K562 (cell line): ENCODE results near the gene RHOF. TPM values are rescaled to one million over a fixed set of nuclear protein-coding genes. Genes with fewer than 3 reads are reported as not detected.

Experiments
- ATAC-seq: fragments of 200-7000 bp; cut with Tn5 transposase; 3 replicates; pipeline ENCODE4 v1.9.1; 2020; ENCODE audit warnings: moderate library complexity
- BruUV-seq: library from RNA; stranded (reverse); fragments of 400-500 nt; replicated peaks from 2 replicates; lab custom pipeline; 2021; lab: Mats Ljungman, UMichigan
- CTCF ChIA-PET: fragments of 300-600 bp; formaldehyde crosslinking; extraction: SDS; loops from one replicate; lab custom pipeline; 2021; ENCODE audit warnings: low intra/inter-chr PET ratio; lab: Yijun Ruan, JAX
- POLR2A ChIA-PET: fragments of 300-600, 350-650 bp; sonication (Branson Sonifier 250); formaldehyde crosslinking; extraction: SDS; loops from one replicate; lab custom pipeline; 2021; ENCODE audit warnings: antibody characterized with exemption, inconsistent platforms; lab: Yijun Ruan, JAX
- DNase-seq, 4 experiments: peaks; one replicate each; pipeline versions ENCODE4 v3.0.0 to v3.0.0-alpha.2; 2011 to 2018; ENCODE audit warnings: low spot score in 3 of 4, mixed read lengths in 3 of 4; ENCODE audit errors: extremely low read depth in 1 of 4
- FAIRE-seq: peaks from 2 replicates; lab custom pipeline; 2011; peaks lifted over from hg19 to GRCh38; lab: Jason Lieb, UNC
- H2AFZ ChIP-seq: 2 replicates; pipeline ENCODE4 v1.6.0; 2011; ENCODE audit warnings: low read depth, low read length, control low read depth, inconsistent platforms
- H3K27ac ChIP-seq: fragments of 200-600 bp; 3 replicates; pipeline ENCODE4 v1.8.0; 2011; ENCODE audit warnings: low read depth, mild to moderate bottlenecking, control low read depth, inconsistent platforms, low read length, moderate library complexity, mixed read lengths; ENCODE audit errors: extremely low read depth
- H3K27me3 ChIP-seq, 2 experiments: fragments of 300-600 bp in 1 of 2; 2 replicates in 1 of 2; 3 replicates in 1 of 2; pipeline versions ENCODE4 v1.6.0 to v1.8.0; 2011; ENCODE audit warnings: inconsistent platforms in 2 of 2, low read length in 2 of 2, mild to moderate bottlenecking in 1 of 2, mixed read lengths in 1 of 2, moderate library complexity in 1 of 2; ENCODE audit not compliant: control insufficient read depth in 2 of 2, insufficient read depth in 2 of 2
- H3K36me3 ChIP-seq: fragments of 300-600 bp; 3 replicates; pipeline ENCODE4 v1.8.0; 2011; ENCODE audit warnings: mild to moderate bottlenecking, low read length, inconsistent platforms; ENCODE audit not compliant: control insufficient read depth, insufficient read depth
- H3K4me1 ChIP-seq, 2 experiments: fragments of 200-600 bp in 1 of 2; replicated peaks in 1 of 2; 2 replicates in 1 of 2; 3 replicates in 1 of 2; pipeline versions ENCODE4 v1.5.1 to v1.8.0; 2011; ENCODE audit warnings: inconsistent platforms in 2 of 2, low read length in 2 of 2, mild to moderate bottlenecking in 1 of 2, mixed read lengths in 1 of 2, moderate library complexity in 1 of 2; ENCODE audit not compliant: control insufficient read depth in 2 of 2, insufficient read depth in 2 of 2
- H3K4me2 ChIP-seq: 2 replicates; pipeline ENCODE4 v1.6.1; 2011; ENCODE audit warnings: low read length, control low read depth, inconsistent platforms, mixed read lengths; ENCODE audit not compliant: insufficient read depth
- H3K4me3 ChIP-seq: fragments of 200-600 bp; sonication (generic), shearing (Covaris generic); 2 replicates; pipeline ENCODE4 v1.5.1; 2016; ENCODE audit warnings: control low read depth, inconsistent platforms
- H3K79me2 ChIP-seq: fragments of 200-600 bp; 3 replicates; pipeline ENCODE4 v1.8.0; 2011; ENCODE audit warnings: low read length, inconsistent platforms; ENCODE audit not compliant: control insufficient read depth, insufficient read depth
- H3K9ac ChIP-seq, 2 experiments: 2 replicates each; pipeline versions ENCODE4 v1.6.0 to v1.6.1; 2011; ENCODE audit warnings: low read depth in 2 of 2, low read length in 2 of 2, control low read depth in 1 of 2, inconsistent platforms in 1 of 2, mild to moderate bottlenecking in 1 of 2, mixed read lengths in 1 of 2; ENCODE audit not compliant: insufficient read depth in 1 of 2
- H3K9me1 ChIP-seq: one replicate; pipeline ENCODE4 v1.6.0; 2011; ENCODE audit warnings: inconsistent platforms, mild to moderate bottlenecking, low read length, moderate library complexity; ENCODE audit not compliant: control insufficient read depth, insufficient read depth
- H3K9me3 ChIP-seq: replicated peaks from 2 replicates; pipeline ENCODE4 v1.5.1; 2011; ENCODE audit warnings: low read depth, low read length, inconsistent platforms; ENCODE audit not compliant: control insufficient read depth, insufficient read depth
- H4K20me1 ChIP-seq: replicated peaks from 2 replicates; pipeline ENCODE4 v1.6.1; 2011; ENCODE audit warnings: low read length, inconsistent platforms, mixed read lengths; ENCODE audit not compliant: control insufficient read depth, insufficient read depth
- CCNT2 ChIP-seq: IDR thresholded peaks from 2 replicates; pipeline ENCODE4 v1.6.1; 2011; ENCODE audit warnings: borderline replicate concordance, low read depth, mild to moderate bottlenecking, moderate library complexity, mixed read lengths, low read length; ENCODE audit not compliant: insufficient read length; ENCODE audit errors: extremely low read depth
- CREB3L1 ChIP-seq: fragments of 450-650 bp; IDR thresholded peaks from 2 replicates; pipeline ENCODE4 v1.6.1; 2014; ENCODE audit warnings: low read depth, mild to moderate bottlenecking, moderate library complexity, borderline replicate concordance
- ESRRA ChIP-seq: fragments of 450-650 bp; IDR thresholded peaks from 2 replicates; pipeline ENCODE4 v1.6.1; 2014; ENCODE audit warnings: low read depth, mild to moderate bottlenecking, moderate library complexity, borderline replicate concordance
- FOXK2 ChIP-seq, 2 experiments: fragments of 450-650 bp; IDR thresholded peaks in 1 of 2; conservative IDR thresholded peaks in 1 of 2; 2 replicates each; pipeline ENCODE4 v1.6.1; 2016; ENCODE audit warnings: low read depth in 2 of 2, mild to moderate bottlenecking in 1 of 2
- GABPB2 ChIP-seq: fragments of 250-450 bp; sonication (Bioruptor Pico); conservative IDR thresholded peaks from 2 replicates; pipeline ENCODE4 v1.5.1; 2021; ENCODE audit warnings: mild to moderate bottlenecking
- KDM2B ChIP-seq: fragments of 250-450 bp; sonication (Bioruptor Pico); IDR thresholded peaks from 2 replicates; pipeline ENCODE4 v1.8.0; 2021; ENCODE audit warnings: mild to moderate bottlenecking, moderate library complexity
- MEF2A ChIP-seq: IDR thresholded peaks from 2 replicates; pipeline ENCODE4 v1.6.1; 2011; ENCODE audit warnings: low read depth, mild to moderate bottlenecking, low read length, moderate library complexity; ENCODE audit not compliant: control insufficient read depth
- NR2C1 ChIP-seq, 2 experiments: fragments of 450-650 bp; IDR thresholded peaks; 2 replicates each; pipeline ENCODE4 v1.6.1; 2017; ENCODE audit warnings: mild to moderate bottlenecking in 2 of 2, antibody characterized with exemption in 1 of 2, inconsistent platforms in 1 of 2, missing compliant biosample characterization in 1 of 2, missing genetic modification characterization in 1 of 2
- NR2C2 ChIP-seq, 2 experiments: fragments of 200-800 bp in 1 of 2; sonication (Bioruptor generic) in 1 of 2; sonication (generic) in 1 of 2; formaldehyde crosslinking in 1 of 2; IDR thresholded peaks; 2 replicates each; pipeline versions ENCODE4 v1.6.1 to v1.8.0; 2016 to 2022; ENCODE audit warnings: mild to moderate bottlenecking in 1 of 2, missing compliant biosample characterization in 1 of 2, missing genetic modification characterization in 1 of 2, missing genetic modification reagents in 1 of 2
- RB1 ChIP-seq: fragments of 450-650 bp; IDR thresholded peaks from 2 replicates; pipeline ENCODE4 v1.6.1; 2017; ENCODE audit warnings: low read depth, mild to moderate bottlenecking
- RBM39 ChIP-seq: fragments of 200-400 bp; formaldehyde crosslinking; optimal IDR thresholded peaks from 2 replicates; pipeline ENCODE3; 2018; ENCODE audit warnings: low read depth, low read length
- XRCC5 ChIP-seq: fragments of 200-400 bp; formaldehyde crosslinking; IDR thresholded peaks from 2 replicates; pipeline ENCODE4 v1.6.1; 2017; ENCODE audit warnings: low read depth, mild to moderate bottlenecking, low read length
- ZBTB43 ChIP-seq: sonication (generic); formaldehyde crosslinking; IDR thresholded peaks from 2 replicates; pipeline ENCODE4 v1.8.0; 2023; ENCODE audit warnings: mild to moderate bottlenecking, missing genetic modification reagents
- ZFX ChIP-seq: sonication (generic); formaldehyde crosslinking; IDR thresholded peaks from 2 replicates; pipeline ENCODE4 v1.8.0; 2022; ENCODE audit warnings: mild to moderate bottlenecking, missing genetic modification reagents, moderate library complexity
- ZNF124 ChIP-seq: sonication (generic); formaldehyde crosslinking; IDR thresholded peaks from 2 replicates; pipeline ENCODE4 v1.8.1; 2022; ENCODE audit warnings: missing genetic modification reagents
- ZNF134 ChIP-seq: fragments of 250-450 bp; sonication (Bioruptor Pico); conservative IDR thresholded peaks from 2 replicates; pipeline ENCODE4 v1.4.0; 2020
- ZNF165 ChIP-seq: fragments of 250-450 bp; sonication (Bioruptor Pico); IDR thresholded peaks from 2 replicates; pipeline ENCODE4 v1.4.0; 2020; ENCODE audit warnings: borderline replicate concordance
- WGBS: fragments of 100-300 bp; shearing (Covaris generic); methylation state at CpG from one replicate; pipeline ENCODE4 v1.1.6; 2016; ENCODE audit warnings: low coverage, mixed read lengths; ENCODE audit not compliant: insufficient coverage; ENCODE audit errors: missing lambda C conversion rate; 5-methylcytosine and 5-hydroxymethylcytosine counted together
- in situ Hi-C: fragments of 300-500 bp; cut with MboI; formaldehyde crosslinking; loops from 4 replicates; pipeline ENCODE4 v1.15.0; 2018; ENCODE audit warnings: inconsistent platforms, mixed read lengths
- intact Hi-C: fragments of 100-400 bp; cut with micrococcal nuclease; formaldehyde crosslinking; loops from 2 replicates; pipeline ENCODE4 v1.14.2; 2022
- polyA plus RNA-seq, 8 experiments: library from polyadenylated mRNA; depleted of rRNA in 4 of 8; stranded (reverse) in 5 of 8; unstranded in 3 of 8; fragments of >200 nt; fragmentation: Nextera tagmentation in 2 of 8; fragmentation: Illumina TruSeq in 1 of 8; extraction: Ambion mirVana in 2 of 8; extraction: Trizol in 1 of 8; gene quantifications; 2 replicates each; pipeline versions ENCODE4 v1.2.1 to v1.2.3, GENCODE V29; 2011 to 2014; ENCODE audit warnings: inconsistent platforms in 1 of 8, missing spikeins in 1 of 8
- total RNA-seq, 7 experiments: library from RNA; depleted of rRNA in 6 of 7; stranded (reverse); fragments of >200 nt in 6 of 7; fragmentation: Illumina TruSeq in 2 of 7; extraction: Trizol in 2 of 7; gene quantifications; 2 replicates each; pipeline versions ENCODE4 v1.2.1 to v1.2.3, GENCODE V29; 2011 to 2021; ENCODE audit warnings: low replicate concordance in 1 of 7

RHOF gene
- total and polyA plus RNA-seq, 9 of the 15 experiments (the other 6 are each of a cell fraction or from before 2014, with no cell fraction given), result 0.13 to 10.1 (median 4.0) TPM

- POLR2A ChIA-PET, result interaction anchor here (0.6 to 4.4 kb wide), 21 partner anchors 10 to 1600 kb away, joined by 3 to 77 read pairs (median 4); partner anchors contain the start of genes PSMD9, RNU4-2 and RPLP0
- Histone ChIP-seq H3K4me2 (peak overlapping the region; percentile 82), H3K36me3 (peaks cover 28% of the 10 kb centered on the region), H3K9me1 (no peaks in the 10 kb centered on the region), H3K79me2 (peaks cover 85% of the 10 kb centered on the region), H3K4me1 (peaks cover 30 to 67% of the 10 kb centered on the region in 2 experiments; a peak in 4 of 5 replicates), H3K4me3 (peak overlapping the region; percentile 80), H4K20me1 (no peaks in the 10 kb centered on the region), H3K9ac (peak overlapping the region; percentile 99 to 100), H3K9me3 (no peaks in the 10 kb centered on the region), H3K27me3 (no peaks in the 10 kb centered on the region), H2AFZ (no peak overlapping the region), H3K27ac (peak overlapping the region; percentile 99)
- CTCF ChIA-PET, result no interaction called here
- no peak for FAIRE-seq
- WGBS, result under 1% methylated on average over 54 of the region's 86 CpGs
- DNase-seq, result peak; percentile 61 to 83 (median 62)
- intact Hi-C loops, result no loop called here
- BruUV-seq, result TSS peak; percentile 29
- in situ Hi-C loops, result no loop called here
- 0 out of 3 replicates have a peak, but pooled peaks have one; percentile 1 for ATAC-seq
- TF ChIP-seq XRCC5 (0 out of 2 replicates have a peak, but pooled peaks have one; percentile 46), ZFX (CRISPR knock-in tag) (peak; percentile 84), GABPB2 (CRISPR knock-in tag) (no peak), MEF2A (no peak), NR2C1 (IDR thresholded peaks at IDR 0.05) (no peak), NR2C1 (tag; IDR thresholded peaks at IDR 0.05) (peak; percentile 21; the same call in 1 of the 2 replicates), CREB3L1 (0 out of 2 replicates have a peak, but pooled peaks have one; percentile 0), ZNF165 (CRISPR knock-in tag) (no peak), FOXK2 (conservative IDR thresholded peaks at IDR 0.05 in 1 of 2, IDR thresholded peaks at IDR 0.05 in 1 of 2; ENCODE audit: low read depth in 2 of 2) (0 out of 4 replicates have a peak, but pooled peaks of 1 of the 2 experiments have one; percentile 27), RBM39 (peak; percentile 68), ESRRA (peak; percentile 14; the same call in 1 of the 2 replicates), NR2C2 (CRISPR knock-in tag; IDR thresholded peaks at IDR 0.05) (no peak), NR2C2 (tag; IDR thresholded peaks at IDR 0.05) (peak; percentile 52; the same call in 1 of the 2 replicates), ZNF134 (CRISPR knock-in tag) (0 out of 2 replicates have a peak, but pooled peaks have one; percentile 39), KDM2B (0 out of 2 replicates have a peak, but pooled peaks have one; percentile 35), ZBTB43 (CRISPR knock-in tag) (0 out of 2 replicates have a peak, but pooled peaks have one; percentile 32), RB1 (peak; percentile 7), ZNF124 (CRISPR knock-in tag) (no peak), CCNT2 (peak; percentile 64)
Measured at GRCh38 chr12:121800694-121801594, 7.5 kb upstream of the RHOF start.
